ENCODE results near the gene KRTAP10-9. TPM values are rescaled to one million over a fixed set of nuclear protein-coding genes. Genes with fewer than 3 reads are reported as not detected.
"Not testable (repeated sequence)": the region's sequence is repeated elsewhere in the genome, so short reads cannot be mapped to it uniquely, and the experiment has no call there.

Gene KRTAP10-9
- total and polyA plus RNA-seq, 10 donors, result not detected

DNA sequence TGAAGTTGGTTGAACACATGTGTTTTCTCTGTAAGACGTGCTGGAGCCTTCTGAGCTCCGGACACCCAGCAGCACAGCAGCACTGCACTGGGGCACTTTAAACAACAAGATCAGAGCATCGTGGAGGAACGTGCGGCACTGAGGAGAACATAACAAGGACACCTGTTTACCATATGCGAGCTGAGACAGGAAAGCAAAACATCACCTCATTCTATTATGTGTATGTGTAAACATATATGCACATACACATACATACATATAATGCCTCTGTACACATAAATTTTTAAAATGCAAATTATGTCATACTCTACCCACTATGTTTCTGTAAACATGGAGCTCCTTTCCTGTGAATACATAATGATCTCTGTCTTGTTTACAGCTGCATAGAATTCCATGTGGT, 31.4 kb upstream of the KRTAP10-9 start:
- intact Hi-C loops (cut with DNase I; ENCODE audit: low total_unique reads), result no loop called here
- DNase-seq, result no peak
- Histone ChIP-seq H3K27ac (no peak overlapping the region), H3K36me3 (no peaks in the 10 kb centered on the region), H3K4me3 (no peak overlapping the region), H3K27me3 (replicated peaks in 1 of 7) (peaks cover 0 to 39% (median under 1%) of the 10 kb centered on the region in 7 donors), H3K9me3 (peaks cover 0 to 11% (median 0%) of the 10 kb centered on the region in 8 donors), H3K4me1 (no peaks in the 10 kb centered on the region)
- 78 to 91% (median 86%) methylated on average over 6 of the region's 6 CpGs for WGBS, 5 donors
- no peak for TF ChIP-seq POLR2A (IDR thresholded peaks at IDR 0.05)
- no peak for TF ChIP-seq CTCF (IDR thresholded peaks at IDR 0.05 in 8 of 11, conservative IDR thresholded peaks at IDR 0.05 in 3 of 11)
- TF ChIP-seq POLR2AphosphoS5 (IDR thresholded peaks at IDR 0.05), result no peak

GRCh38 chr21:44596068-44596725, 30.7 kb upstream of the KRTAP10-9 start:
- intact Hi-C loops (cut with DNase I; ENCODE audit: low total_unique reads), result no loop called here

DNA sequence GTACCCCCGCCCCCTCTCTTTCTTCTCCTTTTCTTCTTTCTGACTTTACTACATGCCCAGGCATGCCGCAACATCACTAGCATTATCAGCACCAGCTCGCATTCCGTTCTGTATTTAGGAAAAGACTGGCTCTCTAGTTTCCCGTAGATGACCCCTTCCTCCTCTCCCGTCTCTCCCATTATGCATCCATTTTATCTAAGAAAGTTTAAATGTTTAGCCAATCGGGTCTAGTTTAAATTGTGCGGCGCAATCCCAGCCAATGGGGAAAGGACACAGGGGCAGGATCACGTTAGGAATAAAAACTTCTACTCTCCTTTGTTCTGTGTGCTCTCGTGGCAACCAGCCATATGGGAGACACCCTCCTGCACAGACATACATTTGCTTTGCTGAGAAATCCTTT, 28.8 kb upstream of the KRTAP10-9 start:
- WGBS, 5 donors, result 80 to 88% (median 83%) methylated on average over 11 of the region's 11 CpGs
- TF ChIP-seq CTCF (IDR thresholded peaks at IDR 0.05 in 8 of 11, conservative IDR thresholded peaks at IDR 0.05 in 3 of 11) (no peak), POLR2AphosphoS5 (IDR thresholded peaks at IDR 0.05) (no peak), POLR2A (IDR thresholded peaks at IDR 0.05) (no peak)
- Histone ChIP-seq H3K4me1 (no peaks in the 10 kb centered on the region), H3K36me3 (no peaks in the 10 kb centered on the region), H3K9me3 (peaks cover 0 to 11% (median 0%) of the 10 kb centered on the region in 8 donors), H3K4me3 (no peak overlapping the region), H3K27ac (no peak overlapping the region), H3K27me3 (replicated peaks in 1 of 7) (peaks cover 0 to 38% (median 14%) of the 10 kb centered on the region in 7 donors)
- intact Hi-C loops (cut with DNase I; ENCODE audit: low total_unique reads), result no loop called here
- no peak for DNase-seq

More at GRCh38 chr21:44596068-44596725, 30.7 kb upstream of the KRTAP10-9 start:
- H3K9me3 ChIP-seq, result peaks cover 0 to 11% (median 0%) of the 10 kb centered on the region in 8 donors
- TF ChIP-seq CTCF (IDR thresholded peaks at IDR 0.05 in 8 of 11, conservative IDR thresholded peaks at IDR 0.05 in 3 of 11) (no peak), POLR2A (IDR thresholded peaks at IDR 0.05) (no peak), POLR2AphosphoS5 (IDR thresholded peaks at IDR 0.05) (no peak)
- no peak overlapping the region for H3K27ac ChIP-seq
- DNase-seq, result no peak
- WGBS, 5 donors, result 57 to 84% (median 82%) methylated on average over 9 of the region's 9 CpGs
- no peak overlapping the region for H3K4me3 ChIP-seq
- peaks cover 0 to 35% (median 3%) of the 10 kb centered on the region in 7 donors for H3K27me3 ChIP-seq (replicated peaks in 1 of 7)
- H3K4me1 ChIP-seq, result no peaks in the 10 kb centered on the region
- no peaks in the 10 kb centered on the region for H3K36me3 ChIP-seq

DNA sequence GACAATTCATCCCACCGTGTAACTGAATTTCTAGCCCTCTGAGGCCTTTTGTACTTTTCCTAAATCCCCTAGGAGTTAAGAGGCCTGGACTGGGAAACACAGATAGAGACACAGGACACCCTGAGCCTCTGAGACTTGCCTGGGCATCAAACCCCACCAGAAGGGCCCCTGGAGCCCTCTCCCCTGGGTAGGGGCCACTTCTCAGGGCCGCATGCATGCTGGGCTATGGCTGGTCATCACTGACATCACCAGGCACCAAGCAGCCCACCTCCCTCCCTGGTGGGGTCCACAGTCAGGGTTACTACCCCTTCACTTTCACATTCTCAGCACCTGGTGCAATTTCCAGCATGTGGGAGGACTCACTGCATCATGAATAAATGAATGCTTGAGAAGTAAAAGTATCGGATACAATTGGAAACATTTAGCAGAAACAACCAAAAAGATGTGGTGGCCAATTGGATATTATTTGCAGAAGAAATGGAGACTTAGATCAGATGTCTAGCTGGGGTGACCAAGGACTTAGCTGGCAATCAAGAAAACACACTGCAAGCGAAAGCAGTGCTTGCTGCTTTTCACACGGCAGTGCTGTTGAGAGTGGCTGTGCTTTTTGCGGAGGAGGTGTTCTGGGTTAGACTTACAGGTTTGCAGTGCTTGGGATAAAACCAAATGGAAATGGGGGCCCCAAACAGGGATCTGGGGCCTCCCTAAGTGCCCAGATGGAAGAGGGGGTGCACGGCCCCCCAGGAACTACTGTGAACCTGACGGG, 27.4 kb upstream of the KRTAP10-9 start:
- DNase-seq, result no peak
- Histone ChIP-seq H3K4me1 (no peaks in the 10 kb centered on the region), H3K36me3 (no peaks in the 10 kb centered on the region), H3K27ac (no peak overlapping the region), H3K27me3 (replicated peaks in 1 of 7) (peaks cover 0 to 46% (median 21%) of the 10 kb centered on the region in 7 donors), H3K4me3 (no peak overlapping the region), H3K9me3 (peaks cover 0 to 14% (median 4%) of the 10 kb centered on the region in 8 donors)
- WGBS, 5 donors, result 79 to 90% (median 88%) methylated on average over 8 of the region's 8 CpGs
- TF ChIP-seq CTCF (IDR thresholded peaks at IDR 0.05 in 8 of 11, conservative IDR thresholded peaks at IDR 0.05 in 3 of 11) (no peak), POLR2AphosphoS5 (IDR thresholded peaks at IDR 0.05) (no peak), POLR2A (IDR thresholded peaks at IDR 0.05) (no peak)
- intact Hi-C loops (cut with DNase I; ENCODE audit: low total_unique reads), result loop anchor here (5.0 kb wide), 1 partner anchor 133 kb away; no protein-coding TSS in a partner anchor

DNA sequence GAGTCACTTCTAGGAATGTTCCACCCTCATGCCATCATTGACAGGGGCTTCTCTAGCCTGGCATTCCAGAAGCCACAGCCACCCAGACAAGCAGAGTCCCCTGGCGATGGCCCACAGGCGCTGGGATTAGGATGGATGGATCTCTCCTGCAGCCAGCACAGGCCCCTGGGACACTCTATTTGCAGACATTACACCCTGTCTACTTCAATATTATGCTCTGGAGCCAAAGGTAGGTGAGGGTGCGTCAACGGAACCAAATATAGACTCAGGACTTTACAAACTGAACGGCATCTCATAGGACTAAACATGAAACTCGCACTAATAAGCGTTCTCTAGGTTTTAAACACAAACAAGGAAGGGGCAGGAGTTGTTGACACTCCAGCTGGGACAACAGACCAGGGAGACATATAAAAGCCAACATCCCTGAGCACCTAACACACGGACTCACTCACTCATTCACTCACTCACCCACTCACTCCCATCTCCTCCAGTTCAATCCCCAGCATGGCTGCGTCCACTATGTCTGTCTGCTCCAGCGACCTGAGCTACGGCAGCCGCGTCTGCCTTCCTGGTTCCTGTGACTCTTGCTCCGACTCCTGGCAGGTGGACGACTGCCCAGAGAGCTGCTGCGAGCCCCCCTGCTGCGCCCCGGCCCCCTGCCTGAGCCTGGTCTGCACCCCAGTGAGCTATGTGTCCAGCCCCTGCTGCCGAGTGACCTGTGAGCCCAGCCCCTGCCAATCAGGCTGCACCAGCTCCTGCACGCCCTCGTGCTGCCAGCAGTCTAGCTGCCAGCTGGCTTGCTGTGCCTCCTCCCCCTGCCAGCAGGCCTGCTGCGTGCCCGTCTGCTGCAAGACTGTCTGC, 26.5 kb upstream of the KRTAP10-9 start, which contains the start of gene KRTAP10-7:
Gene KRTAP10-7 (plus strand): TSS at position 480 of the 861 bp plus-strand sequence. CDS start 25 bp downstream, at position 505.
- H3K27ac ChIP-seq, H3K36me3 ChIP-seq, DNase-seq, H3K4me1 ChIP-seq, H3K4me3 ChIP-seq: not testable (repeated sequence)
- intact Hi-C loops (cut with DNase I; ENCODE audit: low total_unique reads), result loop anchor here (5.0 kb wide), 1 partner anchor 132 kb away; no protein-coding TSS in a partner anchor
- peaks cover 0 to 46% (median 21%) of the 10 kb centered on the region in 7 donors for H3K27me3 ChIP-seq (replicated peaks in 1 of 7)
- H3K9me3 ChIP-seq, result peaks cover 0 to 16% (median 4%) of the 10 kb centered on the region in 8 donors
- WGBS, 5 donors, result 78 to 91% (median 84%) methylated on average over 13 to 23 of the region's 23 CpGs
